ENCODE measurements around the gene RAB44.
"Not testable (repeated sequence)": the region's sequence is repeated elsewhere in the genome, so short reads cannot be mapped to it uniquely, and the experiment has no call there.

The RAB44 gene

GRCh38 chr6:36697481-36697903 is at the start of gene RAB44:
Gene RAB44, plus strand, starts transcription at chr6:36697826. Its CDS starts 6,410 bp downstream, at chr6:36704236.
- no peak for DNase-seq (ENCODE audit: low spot score)

- DNase-seq (ENCODE audit: low spot score) = no peak
Measured at GRCh38 chr6:36649086-36649485, 48.5 kb upstream of the RAB44 start.

- no peak for DNase-seq (ENCODE audit: low spot score)
Measured at GRCh38 chr6:36649701-36650484, 47.7 kb upstream of the RAB44 start.

GRCh38 chr6:36650848-36651478 is 46.7 kb upstream of the RAB44 start:
- DNase-seq (ENCODE audit: low spot score) = no peak

- DNase-seq (ENCODE audit: low spot score) = no peak
Measured at GRCh38 chr6:36651659-36652379, 45.8 kb upstream of the RAB44 start.

GRCh38 chr6:36654469-36654868 is 43.2 kb upstream of the RAB44 start:
- DNase-seq (ENCODE audit: low spot score) = not testable (repeated sequence)

GRCh38 chr6:36655085-36655724 is 42.4 kb upstream of the RAB44 start:
- DNase-seq (ENCODE audit: low spot score) = no peak

GRCh38 chr6:36656441-36656840 is 41.2 kb upstream of the RAB44 start:
- no peak for DNase-seq (ENCODE audit: low spot score)

GRCh38 chr6:36657271-36657670 is 40.4 kb upstream of the RAB44 start:
- no peak for DNase-seq (ENCODE audit: low spot score)

- DNase-seq (ENCODE audit: low spot score) = no peak
Measured at GRCh38 chr6:36657942-36658544, 39.6 kb upstream of the RAB44 start.

GRCh38 chr6:36659271-36659670 is 38.4 kb upstream of the RAB44 start:
- no peak for DNase-seq (ENCODE audit: low spot score)

GRCh38 chr6:36660771-36661471 is 36.7 kb upstream of the RAB44 start:
- no peak for DNase-seq (ENCODE audit: low spot score)

- DNase-seq (ENCODE audit: low spot score) = no peak
Measured at GRCh38 chr6:36662380-36662779, 35.2 kb upstream of the RAB44 start.

- no peak for DNase-seq (ENCODE audit: low spot score)
Measured at GRCh38 chr6:36662827-36663256, 34.8 kb upstream of the RAB44 start.

- DNase-seq (ENCODE audit: low spot score) = no peak
Measured at GRCh38 chr6:36663504-36664446, 33.9 kb upstream of the RAB44 start.

- no peak for DNase-seq (ENCODE audit: low spot score)
Measured at GRCh38 chr6:36665180-36665579, 32.4 kb upstream of the RAB44 start.

GRCh38 chr6:36666287-36666686 is 31.3 kb upstream of the RAB44 start:
- no peak for DNase-seq (ENCODE audit: low spot score)

- DNase-seq (ENCODE audit: low spot score) = no peak
Measured at GRCh38 chr6:36666826-36667591, 30.6 kb upstream of the RAB44 start.

- DNase-seq (ENCODE audit: low spot score) = no peak
Measured at GRCh38 chr6:36668591-36668990, 29.0 kb upstream of the RAB44 start.

Data from CD4-positive, alpha-beta T cell treated with Interleukin-2 at 100 ng/mL for 4 hours (primary cell).